SU-DHL-6 (cell line): ENCODE data around the gene EPS8L1.

ENCODE experiments used
- H2AFZ ChIP-seq: fragments of 200-600 bp; sonication (generic); 2 replicates; pipeline ENCODE4 v1.6.1; 2014; ENCODE audit warnings: low read depth, mild to moderate bottlenecking, moderate library complexity, mixed read lengths, antibody characterized with exemption, low read length; ENCODE audit not compliant: severe bottlenecking
- H3F3A ChIP-seq: fragments of 200-600 bp; shearing (Covaris generic); 2 replicates; pipeline ENCODE4 v1.6.0; 2016; ENCODE audit warnings: antibody characterized with exemption, mild to moderate bottlenecking; ENCODE audit not compliant: insufficient read depth
- H3K27ac ChIP-seq: fragments of 200-600 bp; sonication (generic); 2 replicates; pipeline ENCODE4 v1.5.1; 2016; ENCODE audit warnings: low read depth, mild to moderate bottlenecking, low read length, moderate library complexity, mixed read lengths
- H3K27me3 ChIP-seq: fragments of 200-600 bp; sonication (generic), shearing (Covaris generic); 2 replicates; pipeline ENCODE4 v1.6.0; 2014; ENCODE audit warnings: mild to moderate bottlenecking, low read length
- H3K36me3 ChIP-seq: fragments of 200-600 bp; sonication (generic); 2 replicates; pipeline ENCODE4 v1.6.1; 2014; ENCODE audit warnings: mild to moderate bottlenecking, low read length, mixed read lengths
- H3K4me2 ChIP-seq: fragments of 300-600, 200-600 bp; shearing (Covaris generic), sonication (generic); 2 replicates; pipeline ENCODE4 v1.6.0; 2014; ENCODE audit warnings: low read length, low read depth, mild to moderate bottlenecking; ENCODE audit not compliant: poor library complexity, severe bottlenecking
- H3K4me3 ChIP-seq: fragments of 200-600 bp; sonication (generic); 2 replicates; pipeline ENCODE4 v1.5.1; 2014; ENCODE audit warnings: antibody characterized with exemption, low read length, mild to moderate bottlenecking, mixed read lengths; ENCODE audit not compliant: insufficient read depth, poor library complexity, severe bottlenecking
- H3K79me2 ChIP-seq: fragments of 200-600 bp; sonication (generic); 2 replicates; pipeline ENCODE4 v1.6.1; 2014; ENCODE audit warnings: mild to moderate bottlenecking, low read length, moderate library complexity; ENCODE audit not compliant: insufficient read depth
- H3K9ac ChIP-seq: fragments of 200-600 bp; sonication (generic); 2 replicates; pipeline ENCODE4 v1.7.0; 2014; ENCODE audit warnings: mild to moderate bottlenecking, low read length
- H3K9me2 ChIP-seq: fragments of 200-600 bp; sonication (generic); replicated peaks from 2 replicates; pipeline ENCODE4 v1.6.1; 2014; ENCODE audit warnings: low read length; ENCODE audit not compliant: insufficient read depth
- H3K9me3 ChIP-seq: fragments of 200-600 bp; sonication (generic); 2 replicates; pipeline ENCODE4 v1.6.1; 2014; ENCODE audit warnings: low read length, mixed read lengths; ENCODE audit not compliant: insufficient read depth
- H4K20me1 ChIP-seq: fragments of 200-600 bp; sonication (generic); 2 replicates; pipeline ENCODE4 v1.6.1; 2014; ENCODE audit warnings: low read depth, mild to moderate bottlenecking, antibody characterized with exemption, low read length, moderate library complexity, mixed read lengths
- EZH2phosphoT487 ChIP-seq: fragments of 200-600 bp; sonication (generic), shearing (Covaris generic); conservative IDR thresholded peaks from 2 replicates; pipeline ENCODE4 v1.6.1; 2018; ENCODE audit warnings: mild to moderate bottlenecking, antibody characterized with exemption, low read length, moderate library complexity, mixed read lengths
- TF ChIP-seq, protein P1 (sequence below): fragments of 200-600 bp; sonication (generic); IDR thresholded peaks from one replicate; pipeline ENCODE4 v1.5.1; 2017; ENCODE audit warnings: antibody characterized with exemption, mild to moderate bottlenecking, low read length, moderate library complexity; ENCODE audit not compliant: insufficient read depth, poor library complexity, severe bottlenecking

Gene EPS8L1

DNA sequence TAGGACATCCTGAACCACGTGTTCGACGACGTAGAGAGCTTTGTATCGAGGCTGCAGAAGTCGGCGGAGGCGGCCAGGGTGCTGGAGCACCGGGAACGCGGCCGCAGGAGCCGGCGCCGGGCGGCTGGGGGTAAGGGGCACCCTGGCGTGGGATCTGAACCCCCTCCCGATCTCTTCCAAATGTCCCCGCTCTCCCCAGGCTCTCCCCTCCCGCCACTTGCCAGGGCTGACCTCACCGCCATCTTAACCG lies 6.0 kb downstream of the EPS8L1 start:
- H4K20me1 ChIP-seq, result no peaks in the 10 kb centered on the region
- H3F3A ChIP-seq, result 0 out of 2 replicates have a peak, but pooled peaks cover 11% of the 10 kb centered on the region
- no peak overlapping the region for H3K27ac ChIP-seq
- H3K4me3 ChIP-seq, result no peak overlapping the region
- TF ChIP-seq, protein P1, sequence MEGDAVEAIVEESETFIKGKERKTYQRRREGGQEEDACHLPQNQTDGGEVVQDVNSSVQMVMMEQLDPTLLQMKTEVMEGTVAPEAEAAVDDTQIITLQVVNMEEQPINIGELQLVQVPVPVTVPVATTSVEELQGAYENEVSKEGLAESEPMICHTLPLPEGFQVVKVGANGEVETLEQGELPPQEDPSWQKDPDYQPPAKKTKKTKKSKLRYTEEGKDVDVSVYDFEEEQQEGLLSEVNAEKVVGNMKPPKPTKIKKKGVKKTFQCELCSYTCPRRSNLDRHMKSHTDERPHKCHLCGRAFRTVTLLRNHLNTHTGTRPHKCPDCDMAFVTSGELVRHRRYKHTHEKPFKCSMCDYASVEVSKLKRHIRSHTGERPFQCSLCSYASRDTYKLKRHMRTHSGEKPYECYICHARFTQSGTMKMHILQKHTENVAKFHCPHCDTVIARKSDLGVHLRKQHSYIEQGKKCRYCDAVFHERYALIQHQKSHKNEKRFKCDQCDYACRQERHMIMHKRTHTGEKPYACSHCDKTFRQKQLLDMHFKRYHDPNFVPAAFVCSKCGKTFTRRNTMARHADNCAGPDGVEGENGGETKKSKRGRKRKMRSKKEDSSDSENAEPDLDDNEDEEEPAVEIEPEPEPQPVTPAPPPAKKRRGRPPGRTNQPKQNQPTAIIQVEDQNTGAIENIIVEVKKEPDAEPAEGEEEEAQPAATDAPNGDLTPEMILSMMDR, result no peak
- TF ChIP-seq EZH2phosphoT487, result no peak
- no peaks in the 10 kb centered on the region for H3K79me2 ChIP-seq
- H3K9me3 ChIP-seq, result no peaks in the 10 kb centered on the region
- H3K27me3 ChIP-seq, result no peaks in the 10 kb centered on the region
- H3K4me2 ChIP-seq, result no peak overlapping the region
- no peak overlapping the region for H2AFZ ChIP-seq
- H3K36me3 ChIP-seq, result no peaks in the 10 kb centered on the region
- H3K9ac ChIP-seq, result no peak overlapping the region
- no peaks in the 10 kb centered on the region for H3K9me2 ChIP-seq

DNA sequence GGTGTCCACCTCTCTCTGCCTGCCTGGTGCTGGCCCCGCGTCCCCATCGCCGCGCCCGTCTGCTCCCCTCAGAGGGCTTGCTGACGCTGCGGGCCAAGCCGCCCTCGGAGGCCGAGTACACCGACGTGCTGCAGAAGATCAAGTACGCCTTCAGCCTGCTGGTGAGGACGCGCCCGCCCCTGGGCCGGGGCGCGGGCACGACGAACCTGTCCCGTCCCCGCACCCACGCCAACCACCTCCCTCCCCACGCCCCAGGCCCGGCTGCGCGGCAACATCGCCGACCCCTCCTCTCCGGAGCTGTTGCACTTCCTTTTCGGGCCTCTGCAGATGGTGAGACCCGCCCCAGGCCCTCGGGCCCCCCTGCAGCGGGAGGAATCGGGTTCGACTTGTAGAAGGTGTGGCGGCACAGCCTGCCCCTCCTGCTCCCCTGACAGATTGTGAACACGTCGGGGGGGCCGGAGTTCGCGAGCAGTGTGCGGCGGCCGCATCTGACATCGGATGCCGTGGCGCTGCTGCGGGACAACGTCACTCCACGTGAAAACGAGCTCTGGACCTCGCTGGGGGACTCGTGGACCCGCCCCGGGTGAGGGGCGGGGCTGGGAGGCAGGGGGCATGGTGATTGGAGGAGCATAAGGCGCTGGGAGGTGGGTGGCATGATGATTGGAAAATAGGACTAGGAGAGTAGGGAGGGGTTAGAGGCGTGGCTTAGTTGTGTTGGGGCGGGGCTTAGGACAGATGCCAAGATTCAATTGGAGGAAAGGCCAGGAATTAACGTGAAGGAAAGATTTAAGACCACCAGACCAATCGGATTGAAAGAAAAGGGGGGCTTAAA lies 6.6 kb downstream of the EPS8L1 start:
- no peaks in the 10 kb centered on the region for H3K79me2 ChIP-seq
- H3K4me3 ChIP-seq, result no peak overlapping the region
- 0 out of 2 replicates have a peak, but pooled peaks cover 11% of the 10 kb centered on the region for H3F3A ChIP-seq
- no peaks in the 10 kb centered on the region for H3K9me3 ChIP-seq
- H3K4me2 ChIP-seq, result no peak overlapping the region
- H2AFZ ChIP-seq, result no peak overlapping the region
- no peaks in the 10 kb centered on the region for H4K20me1 ChIP-seq
- TF ChIP-seq, protein P1, result no peak
- TF ChIP-seq EZH2phosphoT487, result no peak
- no peak overlapping the region for H3K27ac ChIP-seq
- no peaks in the 10 kb centered on the region for H3K9me2 ChIP-seq
- H3K27me3 ChIP-seq, result no peaks in the 10 kb centered on the region
- no peaks in the 10 kb centered on the region for H3K36me3 ChIP-seq
- no peak overlapping the region for H3K9ac ChIP-seq

DNA sequence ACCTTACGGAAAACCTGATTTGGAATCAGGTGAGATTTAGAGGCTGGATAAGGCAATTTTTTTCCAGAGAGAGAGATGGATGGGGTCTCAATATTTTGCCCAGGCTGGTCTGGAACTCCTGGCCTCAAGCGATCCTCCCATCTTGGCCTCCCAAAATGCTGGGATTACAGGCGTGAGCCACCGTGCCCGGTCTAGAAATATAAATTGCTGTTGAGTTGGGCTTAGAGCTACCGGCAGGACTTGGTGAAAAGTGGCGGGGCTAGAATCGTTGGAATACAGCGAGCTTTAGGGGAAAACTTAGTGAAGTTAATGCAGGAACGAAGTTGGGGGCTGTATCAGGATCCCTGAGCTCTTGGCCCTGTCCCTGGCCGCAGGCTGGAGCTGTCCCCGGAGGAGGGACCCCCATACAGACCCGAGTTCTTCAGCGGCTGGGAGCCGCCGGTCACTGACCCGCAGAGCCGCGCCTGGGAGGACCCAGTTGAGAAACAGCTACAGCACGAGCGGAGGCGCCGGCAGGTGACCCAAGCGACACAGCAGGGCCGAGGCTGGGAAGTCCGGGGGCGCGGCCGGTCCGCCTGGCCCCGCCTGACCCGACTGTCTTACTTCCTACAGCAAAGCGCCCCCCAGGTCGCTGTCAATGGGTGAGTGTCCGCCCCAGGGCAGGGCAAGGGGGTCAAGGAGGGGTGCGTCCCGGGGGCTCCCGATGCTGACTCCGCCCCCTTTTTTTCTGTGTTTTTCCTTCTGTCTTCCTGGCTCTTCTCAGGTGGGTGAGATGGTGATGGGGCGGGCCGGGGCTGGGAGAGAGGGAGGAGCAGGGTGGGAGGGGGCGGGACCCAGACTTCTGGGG lies 7.6 kb downstream of the EPS8L1 start:
- Histone ChIP-seq H3F3A (0 out of 2 replicates have a peak, but pooled peaks cover 11% of the 10 kb centered on the region), H3K36me3 (no peaks in the 10 kb centered on the region), H3K79me2 (no peaks in the 10 kb centered on the region), H4K20me1 (no peaks in the 10 kb centered on the region), H3K9me3 (no peaks in the 10 kb centered on the region), H2AFZ (no peak overlapping the region), H3K9me2 (no peaks in the 10 kb centered on the region), H3K27me3 (no peaks in the 10 kb centered on the region), H3K4me2 (no peak overlapping the region), H3K4me3 (no peak overlapping the region), H3K9ac (no peak overlapping the region), H3K27ac (no peak overlapping the region)
- TF ChIP-seq EZH2phosphoT487, result no peak
- TF ChIP-seq, protein P1, result no peak
